Measurements from ENCODE around the gene NUCB2.

The NUCB2 gene

GRCh38 chr11:17268902-17269301, 7.6 kb upstream of the NUCB2 start:
- Histone ChIP-seq H3K27me3 (ENCODE audit: control insufficient read depth, insufficient read depth, low read length) (no peaks in the 10 kb centered on the region), H3K36me3 (ENCODE audit: control insufficient read depth, insufficient read depth, low read length) (no peaks in the 10 kb centered on the region), H3K4me1 (ENCODE audit: control insufficient read depth, insufficient read depth, low read length) (no peaks in the 10 kb centered on the region), H3K27ac (ENCODE audit: low read depth, low read length) (no peak overlapping the region), H3K9me3 (ENCODE audit: control insufficient read depth, insufficient read depth, low read depth, low read length) (no peaks in the 10 kb centered on the region), H3K9ac (ENCODE audit: low read length) (no peak overlapping the region), H3K4me3 (ENCODE audit: low read depth, low read length) (no peak overlapping the region)

- H3K36me3 ChIP-seq (ENCODE audit: control insufficient read depth, insufficient read depth, low read length), result no peaks in the 10 kb centered on the region
These were observed 3.7 kb upstream of the NUCB2 start for GRCh38 chr11:17272801-17273200.

GRCh38 chr11:17273211-17273610, 3.3 kb upstream of the NUCB2 start:
- H3K36me3 ChIP-seq (ENCODE audit: control insufficient read depth, insufficient read depth, low read length), result no peaks in the 10 kb centered on the region
- no peaks in the 10 kb centered on the region for H3K9me3 ChIP-seq (ENCODE audit: control insufficient read depth, insufficient read depth, low read depth, low read length)
- H3K4me1 ChIP-seq (ENCODE audit: control insufficient read depth, insufficient read depth, low read length), result peaks cover 9% of the 10 kb centered on the region
- no peak overlapping the region for H3K27ac ChIP-seq (ENCODE audit: low read depth, low read length)
- H3K9ac ChIP-seq (ENCODE audit: low read length), result no peak overlapping the region
- no peak overlapping the region for H3K4me3 ChIP-seq (ENCODE audit: low read depth, low read length)
- H3K27me3 ChIP-seq (ENCODE audit: control insufficient read depth, insufficient read depth, low read length), result peaks cover 12% of the 10 kb centered on the region

More at GRCh38 chr11:17272801-17273200, 3.7 kb upstream of the NUCB2 start:
- H3K9ac ChIP-seq (ENCODE audit: low read length), result no peak overlapping the region
- peaks cover 9% of the 10 kb centered on the region for H3K4me1 ChIP-seq (ENCODE audit: control insufficient read depth, insufficient read depth, low read length)
- H3K9me3 ChIP-seq (ENCODE audit: control insufficient read depth, insufficient read depth, low read depth, low read length), result no peaks in the 10 kb centered on the region
- no peak overlapping the region for H3K4me3 ChIP-seq (ENCODE audit: low read depth, low read length)
- no peak overlapping the region for H3K27ac ChIP-seq (ENCODE audit: low read depth, low read length)
- H3K27me3 ChIP-seq (ENCODE audit: control insufficient read depth, insufficient read depth, low read length), result peaks cover 12% of the 10 kb centered on the region

GRCh38 chr11:17273668-17274282, 2.8 kb upstream of the NUCB2 start:
- Histone ChIP-seq H3K27me3 (ENCODE audit: control insufficient read depth, insufficient read depth, low read length) (peaks cover 12% of the 10 kb centered on the region), H3K9me3 (ENCODE audit: control insufficient read depth, insufficient read depth, low read depth, low read length) (no peaks in the 10 kb centered on the region), H3K4me3 (ENCODE audit: low read depth, low read length) (no peak overlapping the region), H3K9ac (ENCODE audit: low read length) (no peak overlapping the region), H3K4me1 (ENCODE audit: control insufficient read depth, insufficient read depth, low read length) (peaks cover 9% of the 10 kb centered on the region), H3K36me3 (ENCODE audit: control insufficient read depth, insufficient read depth, low read length) (no peaks in the 10 kb centered on the region), H3K27ac (ENCODE audit: low read depth, low read length) (no peak overlapping the region)

GRCh38 chr11:17275400-17276235, 921 bp upstream of the NUCB2 start:
- Histone ChIP-seq H3K4me3 (ENCODE audit: low read depth, low read length) (peak overlapping the region; percentile 65), H3K36me3 (ENCODE audit: control insufficient read depth, insufficient read depth, low read length) (no peaks in the 10 kb centered on the region), H3K9me3 (ENCODE audit: control insufficient read depth, insufficient read depth, low read depth, low read length) (no peaks in the 10 kb centered on the region), H3K27me3 (ENCODE audit: control insufficient read depth, insufficient read depth, low read length) (peaks cover 12% of the 10 kb centered on the region), H3K9ac (ENCODE audit: low read length) (peak overlapping the region; percentile 58), H3K4me1 (ENCODE audit: control insufficient read depth, insufficient read depth, low read length) (peaks cover 9% of the 10 kb centered on the region), H3K27ac (ENCODE audit: low read depth, low read length) (no peak overlapping the region)

- peaks cover 12% of the 10 kb centered on the region for H3K27me3 ChIP-seq (ENCODE audit: control insufficient read depth, insufficient read depth, low read length)
- H3K9ac ChIP-seq (ENCODE audit: low read length), result peak overlapping the region; percentile 39
- peak overlapping the region; percentile 65 for H3K4me3 ChIP-seq (ENCODE audit: low read depth, low read length)
- no peaks in the 10 kb centered on the region for H3K9me3 ChIP-seq (ENCODE audit: control insufficient read depth, insufficient read depth, low read depth, low read length)
- peaks cover 9% of the 10 kb centered on the region for H3K4me1 ChIP-seq (ENCODE audit: control insufficient read depth, insufficient read depth, low read length)
- no peaks in the 10 kb centered on the region for H3K36me3 ChIP-seq (ENCODE audit: control insufficient read depth, insufficient read depth, low read length)
- H3K27ac ChIP-seq (ENCODE audit: low read depth, low read length), result no peak overlapping the region
These were observed 565 bp downstream of the NUCB2 start for GRCh38 chr11:17277024-17277584.

GRCh38 chr11:17280494-17281127, 4.1 kb downstream of the NUCB2 start:
- Histone ChIP-seq H3K27ac (ENCODE audit: low read depth, low read length) (no peak overlapping the region), H3K4me1 (ENCODE audit: control insufficient read depth, insufficient read depth, low read length) (peaks cover 9% of the 10 kb centered on the region), H3K4me3 (ENCODE audit: low read depth, low read length) (no peak overlapping the region), H3K9ac (ENCODE audit: low read length) (no peak overlapping the region), H3K9me3 (ENCODE audit: control insufficient read depth, insufficient read depth, low read depth, low read length) (no peaks in the 10 kb centered on the region), H3K36me3 (ENCODE audit: control insufficient read depth, insufficient read depth, low read length) (no peaks in the 10 kb centered on the region), H3K27me3 (ENCODE audit: control insufficient read depth, insufficient read depth, low read length) (peaks cover 8% of the 10 kb centered on the region)

GRCh38 chr11:17286332-17286731, 9.8 kb downstream of the NUCB2 start:
- H3K9me3 ChIP-seq (ENCODE audit: control insufficient read depth, insufficient read depth, low read depth, low read length), result no peaks in the 10 kb centered on the region
- no peak overlapping the region for H3K9ac ChIP-seq (ENCODE audit: low read length)
- H3K4me3 ChIP-seq (ENCODE audit: low read depth, low read length), result no peak overlapping the region
- no peaks in the 10 kb centered on the region for H3K27me3 ChIP-seq (ENCODE audit: control insufficient read depth, insufficient read depth, low read length)
- no peaks in the 10 kb centered on the region for H3K4me1 ChIP-seq (ENCODE audit: control insufficient read depth, insufficient read depth, low read length)
- H3K36me3 ChIP-seq (ENCODE audit: control insufficient read depth, insufficient read depth, low read length), result no peaks in the 10 kb centered on the region
- no peak overlapping the region for H3K27ac ChIP-seq (ENCODE audit: low read depth, low read length)

GRCh38 chr11:17287058-17287457, 10.5 kb downstream of the NUCB2 start:
- no peaks in the 10 kb centered on the region for H3K4me1 ChIP-seq (ENCODE audit: control insufficient read depth, insufficient read depth, low read length)
- H3K27ac ChIP-seq (ENCODE audit: low read depth, low read length), result no peak overlapping the region
- no peaks in the 10 kb centered on the region for H3K36me3 ChIP-seq (ENCODE audit: control insufficient read depth, insufficient read depth, low read length)
- H3K9me3 ChIP-seq (ENCODE audit: control insufficient read depth, insufficient read depth, low read depth, low read length), result no peaks in the 10 kb centered on the region
- H3K4me3 ChIP-seq (ENCODE audit: low read depth, low read length), result no peak overlapping the region
- H3K27me3 ChIP-seq (ENCODE audit: control insufficient read depth, insufficient read depth, low read length), result no peaks in the 10 kb centered on the region
- no peak overlapping the region for H3K9ac ChIP-seq (ENCODE audit: low read length)

GRCh38 chr11:17291710-17292109, 15.2 kb downstream of the NUCB2 start:
- Histone ChIP-seq H3K36me3 (ENCODE audit: control insufficient read depth, insufficient read depth, low read length) (no peaks in the 10 kb centered on the region), H3K27ac (ENCODE audit: low read depth, low read length) (no peak overlapping the region), H3K9ac (ENCODE audit: low read length) (no peak overlapping the region)

GRCh38 chr11:17293311-17293710, 16.8 kb downstream of the NUCB2 start:
- H3K27ac ChIP-seq (ENCODE audit: low read depth, low read length), result no peak overlapping the region
- no peak overlapping the region for H3K4me3 ChIP-seq (ENCODE audit: low read depth, low read length)
- no peaks in the 10 kb centered on the region for H3K36me3 ChIP-seq (ENCODE audit: control insufficient read depth, insufficient read depth, low read length)

More at GRCh38 chr11:17291710-17292109, 15.2 kb downstream of the NUCB2 start:
- Histone ChIP-seq H3K4me1 (ENCODE audit: control insufficient read depth, insufficient read depth, low read length) (no peaks in the 10 kb centered on the region), H3K9me3 (ENCODE audit: control insufficient read depth, insufficient read depth, low read depth, low read length) (no peaks in the 10 kb centered on the region), H3K27me3 (ENCODE audit: control insufficient read depth, insufficient read depth, low read length) (no peaks in the 10 kb centered on the region), H3K4me3 (ENCODE audit: low read depth, low read length) (no peak overlapping the region)

More at GRCh38 chr11:17293311-17293710, 16.8 kb downstream of the NUCB2 start:
- no peak overlapping the region for H3K9ac ChIP-seq (ENCODE audit: low read length)
- H3K9me3 ChIP-seq (ENCODE audit: control insufficient read depth, insufficient read depth, low read depth, low read length), result no peaks in the 10 kb centered on the region
- no peaks in the 10 kb centered on the region for H3K27me3 ChIP-seq (ENCODE audit: control insufficient read depth, insufficient read depth, low read length)
- no peaks in the 10 kb centered on the region for H3K4me1 ChIP-seq (ENCODE audit: control insufficient read depth, insufficient read depth, low read length)

All from HUES6 (cell line).